Measurements from ENCODE around the gene MED27.

The MED27 gene

GRCh38 chr9:131831380-131832165 lies 248.1 kb downstream of the MED27 start:
- DNase-seq: no peak

DNA sequence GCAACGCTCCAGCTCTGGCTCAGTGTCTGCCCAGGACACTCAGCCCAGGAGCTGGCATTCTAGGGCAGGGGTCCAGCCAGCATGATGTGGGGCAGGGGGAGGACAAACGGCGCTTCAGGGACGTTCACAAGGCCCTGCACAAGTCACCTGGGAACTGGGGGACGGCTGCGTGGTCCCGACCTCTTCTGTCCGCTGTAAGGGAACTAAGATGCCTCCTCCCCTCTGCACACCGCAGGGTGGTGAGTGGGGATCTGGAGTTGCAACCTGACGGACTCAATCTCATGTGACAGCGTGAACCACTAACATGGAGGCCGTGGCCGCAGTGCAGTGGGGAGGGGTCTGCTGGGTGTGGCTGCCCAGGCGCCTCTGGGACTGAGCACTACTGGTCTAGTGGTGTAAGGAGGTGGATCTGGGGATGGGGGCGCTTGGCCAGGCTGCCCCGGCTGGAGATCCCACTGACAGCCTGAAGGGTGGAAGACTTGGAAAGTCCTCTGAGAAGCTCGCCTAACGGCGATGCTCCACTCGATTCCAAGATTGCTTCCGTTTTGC lies 251.8 kb downstream of the MED27 start:
- no peak for DNase-seq

GRCh38 chr9:131826966-131827525 lies 252.6 kb downstream of the MED27 start:
- DNase-seq: no peak

GRCh38 chr9:131826053-131826452 lies 253.6 kb downstream of the MED27 start:
- DNase-seq: no peak

- no peak for DNase-seq
Measured at GRCh38 chr9:131824953-131825495, 254.6 kb downstream of the MED27 start.

DNA sequence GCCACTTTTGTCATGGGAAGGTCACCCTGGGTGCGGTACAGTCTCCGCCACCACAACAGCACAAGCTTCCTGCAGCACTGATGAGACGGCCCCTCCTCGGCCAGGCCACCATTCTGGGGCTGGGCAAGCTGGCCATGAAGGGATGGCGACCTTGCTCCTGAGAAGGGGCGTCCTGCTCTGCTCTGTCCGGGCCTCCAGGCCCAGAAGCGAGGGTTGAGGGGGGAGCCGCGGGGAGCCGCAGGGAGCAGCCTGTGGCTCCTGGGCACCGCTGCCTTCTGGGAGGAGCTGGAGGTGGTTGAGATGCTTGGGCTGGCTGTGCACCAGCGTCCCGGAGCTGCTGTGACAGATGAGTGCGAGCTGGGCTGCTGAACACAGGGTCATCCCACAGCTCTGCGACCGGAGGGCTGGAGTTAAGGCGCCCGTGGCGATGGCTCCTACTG lies 255.5 kb downstream of the MED27 start:
- no peak for DNase-seq

DNA sequence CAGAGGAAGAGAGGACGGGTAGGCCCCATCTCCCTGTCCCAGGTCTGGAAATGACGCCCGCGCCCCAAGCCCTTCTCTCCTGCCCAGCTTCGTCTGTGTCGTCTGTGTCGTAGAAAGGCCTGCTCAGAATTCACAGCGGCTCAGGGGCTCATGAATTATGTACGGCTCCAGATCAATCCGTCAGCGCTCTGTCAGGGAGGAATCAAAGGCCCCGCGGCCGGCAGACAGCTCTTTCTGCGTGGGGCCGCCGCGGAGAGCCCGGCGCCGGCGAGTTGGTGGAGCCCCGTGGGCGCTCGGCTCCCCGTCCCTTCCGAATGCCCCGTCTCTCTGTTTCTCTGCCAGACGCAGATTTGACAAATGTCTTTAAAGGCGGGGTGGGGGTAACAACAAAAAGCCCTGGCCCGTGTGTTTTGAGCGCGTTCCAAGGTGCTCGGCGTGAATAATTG lies 255.9 kb downstream of the MED27 start:
- DNase-seq: no peak

GRCh38 chr9:131818089-131818488 lies 261.6 kb downstream of the MED27 start:
- DNase-seq: no peak

DNA sequence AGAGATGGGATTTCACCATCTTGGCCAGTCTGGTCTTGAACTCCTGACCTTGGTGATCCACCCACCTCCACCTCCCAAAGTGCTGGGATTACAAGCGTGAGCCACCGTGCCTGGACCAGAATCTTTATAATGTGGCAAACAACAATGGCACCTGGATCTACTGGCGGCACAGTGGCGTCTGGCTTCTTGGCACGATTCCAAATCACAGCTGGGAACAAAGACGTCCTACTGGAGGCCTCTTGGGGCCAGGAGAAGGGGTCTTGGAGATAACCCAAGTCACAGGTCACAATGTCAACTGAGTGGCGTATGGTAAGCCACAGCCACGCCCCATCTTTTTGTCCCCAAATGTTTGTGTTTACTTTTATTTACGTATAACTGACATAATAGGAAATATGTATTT lies 262.0 kb downstream of the MED27 start:
- no peak for DNase-seq

GRCh38 chr9:131817073-131817472 lies 262.6 kb downstream of the MED27 start:
- no peak for DNase-seq

- no peak for DNase-seq
Measured at GRCh38 chr9:131815970-131816873, 263.4 kb downstream of the MED27 start.

DNA sequence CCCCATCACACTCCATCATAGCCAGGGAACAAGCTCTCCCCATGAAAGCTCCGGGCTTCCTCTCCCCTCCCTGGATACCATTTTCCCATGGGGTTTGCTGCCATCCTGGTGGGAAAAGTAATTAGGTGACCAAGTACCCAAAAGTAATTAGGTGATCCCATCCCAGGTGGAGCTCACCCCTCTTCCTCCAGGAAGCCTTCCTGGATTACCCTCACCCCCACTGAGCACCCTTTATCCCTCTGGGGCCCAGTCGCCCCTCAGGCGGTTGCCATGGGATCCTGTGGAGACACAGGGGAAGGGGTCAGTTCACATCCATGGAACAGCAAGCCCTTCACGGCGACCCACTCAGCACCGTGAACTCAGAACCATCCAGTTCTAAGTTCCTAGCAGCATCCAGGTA lies 265.0 kb downstream of the MED27 start:
- no peak for DNase-seq

- DNase-seq: peak; percentile 18
Measured at GRCh38 chr9:131813116-131813515, 266.6 kb downstream of the MED27 start.

- no peak for DNase-seq
Measured at GRCh38 chr9:131812116-131812790, 267.4 kb downstream of the MED27 start.

DNA sequence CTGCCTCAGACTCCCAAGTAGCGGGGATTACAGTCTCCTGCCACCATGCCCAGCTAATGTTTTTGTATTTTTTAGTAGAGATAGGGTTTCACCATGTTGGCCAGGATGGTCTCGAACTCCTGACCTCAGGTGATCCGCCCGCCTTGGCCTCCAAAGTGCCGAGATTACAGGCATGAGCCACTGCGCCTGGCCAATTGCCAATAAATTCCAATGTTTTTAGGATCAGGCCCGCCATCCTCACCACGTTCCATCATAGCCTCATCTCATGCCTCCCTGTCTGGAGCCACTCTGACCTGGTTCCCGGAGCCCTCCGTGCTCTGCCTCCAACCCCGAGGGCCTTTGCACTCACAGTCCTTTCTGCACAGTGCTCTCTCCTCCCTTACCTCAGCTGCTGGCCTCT lies 268.3 kb downstream of the MED27 start:
- DNase-seq: no peak

- no peak for DNase-seq
Measured at GRCh38 chr9:131810351-131811170, 269.1 kb downstream of the MED27 start.

Measured in EL (cell line).